NOMO-1 treated with dmso at 0.1 percent for 144 hours (cell line): ENCODE results near the gene CSAG1.
"Not testable (repeated sequence)": the region's sequence is repeated elsewhere in the genome, so short reads cannot be mapped to it uniquely, and the experiment has no call there.

Source experiments
- DNase-seq: peaks from one replicate; lab custom pipeline; 2025; ENCODE audit not compliant: unreplicated experiment; lab: John Stamatoyannopoulos, UW

Gene CSAG1

GRCh38 chrX:152700390-152700789 is 33.1 kb downstream of the CSAG1 start:
- not testable (repeated sequence) for DNase-seq

- not testable (repeated sequence) for DNase-seq
Measured at GRCh38 chrX:152697952-152698931, 35.3 kb downstream of the CSAG1 start, which contains the start of gene MAGEA3. Gene MAGEA3 (plus strand): TSS chrX:152698794. CDS start chrX:152700833, 2,039 bp downstream.

GRCh38 chrX:152681012-152681411 is 52.5 kb downstream of the CSAG1 start:
- not testable (repeated sequence) for DNase-seq
